NT2/D1 (cell line): ENCODE measurements around the gene TRAK2.

Experiments
- DNase-seq: peaks from one replicate; pipeline ENCODE4 v3.0.0-alpha.2; 2011; ENCODE audit warnings: low read depth, low spot score
- H3K27me3 ChIP-seq: 2 replicates; pipeline ENCODE4 v1.6.0; 2011; ENCODE audit warnings: mild to moderate bottlenecking; ENCODE audit not compliant: insufficient read length, insufficient read depth
- H3K36me3 ChIP-seq: 2 replicates; pipeline ENCODE4 v1.6.1; 2011; ENCODE audit warnings: mild to moderate bottlenecking, low read length, mixed read lengths; ENCODE audit not compliant: insufficient read depth, insufficient read length
- H3K4me1 ChIP-seq: 2 replicates; pipeline ENCODE4 v1.5.1; 2011; ENCODE audit not compliant: insufficient read depth, insufficient read length
- H3K4me3 ChIP-seq: 2 replicates; pipeline ENCODE4 v1.5.1; 2011; ENCODE audit warnings: low read depth; ENCODE audit not compliant: insufficient read length
- H3K9ac ChIP-seq: 2 replicates; pipeline ENCODE4 v1.6.0; 2011; ENCODE audit warnings: low read depth; ENCODE audit not compliant: insufficient read length
- H3K9me3 ChIP-seq: 2 replicates; pipeline ENCODE4 v1.5.1; 2011; ENCODE audit warnings: mild to moderate bottlenecking, low read length; ENCODE audit not compliant: insufficient read depth
- SUZ12 ChIP-seq: IDR thresholded peaks from 2 replicates; pipeline ENCODE4 v1.6.1; 2011; ENCODE audit not compliant: insufficient read length, insufficient read depth; ENCODE audit errors: extremely low read depth
- YY1 ChIP-seq: IDR thresholded peaks from 2 replicates; pipeline ENCODE4 v1.6.1; 2011; ENCODE audit not compliant: insufficient read length, insufficient read depth
- ZNF274 ChIP-seq: IDR thresholded peaks from 2 replicates; pipeline ENCODE4 v1.6.1; 2011; ENCODE audit warnings: mild to moderate bottlenecking, low read depth, low read length

The TRAK2 gene

GRCh38 chr2:201343559-201343958 lies 107.7 kb downstream of the TRAK2 start:
- no peak overlapping the region for H3K9ac ChIP-seq
- no peaks in the 10 kb centered on the region for H3K27me3 ChIP-seq
- no peaks in the 10 kb centered on the region for H3K4me1 ChIP-seq
- H3K9me3 ChIP-seq, result no peaks in the 10 kb centered on the region
- no peak for DNase-seq
- no peaks in the 10 kb centered on the region for H3K36me3 ChIP-seq
- TF ChIP-seq ZNF274 (no peak), SUZ12 (no peak), YY1 (no peak)
- H3K4me3 ChIP-seq, result no peak overlapping the region

- Histone ChIP-seq H3K4me1 (no peaks in the 10 kb centered on the region), H3K4me3 (no peak overlapping the region), H3K9ac (no peak overlapping the region), H3K36me3 (no peaks in the 10 kb centered on the region), H3K27me3 (no peaks in the 10 kb centered on the region), H3K9me3 (no peaks in the 10 kb centered on the region)
- no peak for TF ChIP-seq SUZ12
- no peak for TF ChIP-seq YY1
- TF ChIP-seq ZNF274, result no peak
- no peak for DNase-seq
Observed at GRCh38 chr2:201342923-201343322, 108.3 kb downstream of the TRAK2 start.

GRCh38 chr2:201329409-201329808 lies 121.8 kb downstream of the TRAK2 start:
- H3K4me1 ChIP-seq, result no peaks in the 10 kb centered on the region
- TF ChIP-seq SUZ12 (no peak), YY1 (no peak), ZNF274 (no peak)
- no peaks in the 10 kb centered on the region for H3K36me3 ChIP-seq
- H3K4me3 ChIP-seq, result no peak overlapping the region
- H3K9me3 ChIP-seq, result no peaks in the 10 kb centered on the region
- no peaks in the 10 kb centered on the region for H3K27me3 ChIP-seq
- no peak for DNase-seq
- no peak overlapping the region for H3K9ac ChIP-seq

- Histone ChIP-seq H3K27me3 (no peaks in the 10 kb centered on the region), H3K9me3 (peaks cover 11% of the 10 kb centered on the region), H3K9ac (no peak overlapping the region), H3K36me3 (no peaks in the 10 kb centered on the region), H3K4me1 (no peaks in the 10 kb centered on the region), H3K4me3 (no peak overlapping the region)
- no peak for TF ChIP-seq YY1
- DNase-seq, result no peak
Observed at GRCh38 chr2:201327678-201328077, 123.6 kb downstream of the TRAK2 start.
